ENCODE data around the gene NAV2. TPM values are rescaled to one million over a fixed set of nuclear protein-coding genes. Genes with fewer than 3 reads are reported as not detected.

Gene NAV2
- total RNA-seq, 1 donor from 2014 or later: 9.6 TPM

DNA sequence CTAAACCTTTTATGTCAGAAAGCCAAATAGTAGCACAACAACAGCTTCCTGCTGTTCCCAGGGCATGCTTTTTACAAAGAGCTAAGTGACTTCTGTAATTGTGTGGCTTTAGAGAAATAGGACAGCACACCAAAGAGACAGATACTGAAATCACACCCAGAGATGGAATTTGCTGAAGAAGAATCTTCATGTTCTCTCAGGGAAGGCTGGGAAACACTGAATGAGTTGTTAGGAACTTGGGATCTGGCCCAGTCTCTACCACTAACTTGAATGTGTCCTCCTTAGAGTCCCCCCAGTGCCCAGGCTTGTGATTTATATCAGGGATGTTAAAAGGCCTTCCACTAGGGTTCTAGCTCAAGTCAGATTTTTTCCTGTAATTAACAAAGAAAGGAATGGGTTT is 272.5 kb downstream of the NAV2 start:
- Mint-ChIP-seq H3K27me3 (ENCODE audit: insufficient read depth, low read depth) (no peaks in the 10 kb centered on the region), H3K4me3 (no peak overlapping the region), H3K9me3 (no peaks in the 10 kb centered on the region), H3K36me3 (peaks cover 3% of the 10 kb centered on the region), H3K4me1 (peaks cover 34% of the 10 kb centered on the region), H3K27ac (no peak overlapping the region)
- H4K20me1 ChIP-seq (ENCODE audit: low read depth): no peaks in the 10 kb centered on the region
- H3K4me1 ChIP-seq: peaks cover 29% of the 10 kb centered on the region
- no peaks in the 10 kb centered on the region for H3K79me2 ChIP-seq (ENCODE audit: low read depth)
- TF ChIP-seq EZH2 (IDR thresholded peaks at IDR 0.05) (no peak), EZH2phosphoT487 (IDR thresholded peaks at IDR 0.05) (no peak)
- TF ChIP-seq, protein P1, sequence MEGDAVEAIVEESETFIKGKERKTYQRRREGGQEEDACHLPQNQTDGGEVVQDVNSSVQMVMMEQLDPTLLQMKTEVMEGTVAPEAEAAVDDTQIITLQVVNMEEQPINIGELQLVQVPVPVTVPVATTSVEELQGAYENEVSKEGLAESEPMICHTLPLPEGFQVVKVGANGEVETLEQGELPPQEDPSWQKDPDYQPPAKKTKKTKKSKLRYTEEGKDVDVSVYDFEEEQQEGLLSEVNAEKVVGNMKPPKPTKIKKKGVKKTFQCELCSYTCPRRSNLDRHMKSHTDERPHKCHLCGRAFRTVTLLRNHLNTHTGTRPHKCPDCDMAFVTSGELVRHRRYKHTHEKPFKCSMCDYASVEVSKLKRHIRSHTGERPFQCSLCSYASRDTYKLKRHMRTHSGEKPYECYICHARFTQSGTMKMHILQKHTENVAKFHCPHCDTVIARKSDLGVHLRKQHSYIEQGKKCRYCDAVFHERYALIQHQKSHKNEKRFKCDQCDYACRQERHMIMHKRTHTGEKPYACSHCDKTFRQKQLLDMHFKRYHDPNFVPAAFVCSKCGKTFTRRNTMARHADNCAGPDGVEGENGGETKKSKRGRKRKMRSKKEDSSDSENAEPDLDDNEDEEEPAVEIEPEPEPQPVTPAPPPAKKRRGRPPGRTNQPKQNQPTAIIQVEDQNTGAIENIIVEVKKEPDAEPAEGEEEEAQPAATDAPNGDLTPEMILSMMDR (IDR thresholded peaks at IDR 0.05): no peak
- no peak overlapping the region for H3K4me2 ChIP-seq
- no peak for DNase-seq (ENCODE audit: low spot score)
- no peak overlapping the region for H3K4me3 ChIP-seq
- H3K27me3 ChIP-seq: no peaks in the 10 kb centered on the region
- H2AFZ ChIP-seq (replicated peaks): no peak overlapping the region
- H3K36me3 ChIP-seq: no peaks in the 10 kb centered on the region
- no peak overlapping the region for H3K9ac ChIP-seq
- H3F3A ChIP-seq (ENCODE audit: low read depth): peaks cover 14% of the 10 kb centered on the region
- no peaks in the 10 kb centered on the region for H3K9me3 ChIP-seq (ENCODE audit: low read depth)
- H3K27ac ChIP-seq: no peak overlapping the region

DNA sequence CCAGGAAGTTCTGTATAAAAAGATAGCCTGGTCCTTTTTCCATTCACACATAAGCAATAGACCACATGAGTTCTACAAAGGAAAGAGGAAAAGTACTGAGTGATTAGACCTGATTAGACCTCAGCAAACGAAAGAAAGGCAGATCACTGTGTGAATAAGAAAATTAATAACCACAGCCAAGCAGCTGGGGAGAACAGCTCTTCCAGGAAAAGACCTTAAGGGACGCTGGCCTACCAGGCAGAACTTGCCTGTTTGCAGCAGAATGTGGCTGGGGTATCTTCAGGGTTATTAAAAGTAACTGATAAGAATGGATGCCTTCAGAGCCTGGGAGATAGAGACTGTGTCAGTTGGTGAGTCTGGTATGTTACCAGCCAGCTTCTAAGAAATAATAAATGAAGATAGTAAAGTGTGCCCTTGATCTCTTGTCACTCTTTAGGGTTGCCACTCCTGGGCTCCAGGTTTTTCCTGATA is 274.7 kb downstream of the NAV2 start:
- Histone ChIP-seq H3K4me1 (peaks cover 29% of the 10 kb centered on the region), H3K9ac (no peak overlapping the region), H3K36me3 (no peaks in the 10 kb centered on the region), H3F3A (ENCODE audit: low read depth) (peaks cover 14% of the 10 kb centered on the region), H3K27ac (no peak overlapping the region), H3K4me3 (no peak overlapping the region), H4K20me1 (ENCODE audit: low read depth) (no peaks in the 10 kb centered on the region), H2AFZ (replicated peaks) (no peak overlapping the region), H3K27me3 (no peaks in the 10 kb centered on the region), H3K4me2 (no peak overlapping the region), H3K9me3 (ENCODE audit: low read depth) (no peaks in the 10 kb centered on the region), H3K79me2 (ENCODE audit: low read depth) (no peaks in the 10 kb centered on the region)
- no peaks in the 10 kb centered on the region for H3K9me3 Mint-ChIP-seq
- H3K36me3 Mint-ChIP-seq: peaks cover 5% of the 10 kb centered on the region
- H3K4me3 Mint-ChIP-seq: no peak overlapping the region
- no peaks in the 10 kb centered on the region for H3K27me3 Mint-ChIP-seq (ENCODE audit: insufficient read depth, low read depth)
- no peak for DNase-seq (ENCODE audit: low spot score)
- H3K27ac Mint-ChIP-seq: no peak overlapping the region
- TF ChIP-seq EZH2phosphoT487 (IDR thresholded peaks at IDR 0.05): no peak
- H3K4me1 Mint-ChIP-seq: peaks cover 34% of the 10 kb centered on the region

DNA sequence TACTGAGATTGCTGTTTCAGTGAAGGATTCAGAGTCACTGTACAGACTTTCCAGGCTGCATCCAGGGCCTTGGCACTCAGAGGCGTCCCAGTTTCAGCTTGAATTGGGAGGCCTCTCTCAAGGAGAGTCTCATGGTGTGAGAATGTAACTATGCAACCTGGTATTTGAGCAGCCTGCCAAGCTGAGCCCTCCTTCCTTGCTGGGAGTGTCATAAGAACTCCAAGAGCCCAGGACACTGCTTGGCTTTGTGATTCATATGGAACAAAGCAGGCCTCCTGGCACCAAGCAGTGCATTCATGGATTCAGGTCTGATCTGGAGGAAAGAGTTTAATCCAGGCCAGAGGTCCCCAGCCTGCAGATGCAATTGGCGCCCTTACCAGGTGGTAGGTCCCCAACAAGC is 276.0 kb downstream of the NAV2 start:
- Mint-ChIP-seq H3K4me1 (peaks cover 34% of the 10 kb centered on the region), H3K27ac (no peak overlapping the region), H3K9me3 (no peaks in the 10 kb centered on the region), H3K36me3 (peaks cover 14% of the 10 kb centered on the region), H3K4me3 (no peak overlapping the region), H3K27me3 (ENCODE audit: insufficient read depth, low read depth) (no peaks in the 10 kb centered on the region)
- Histone ChIP-seq H4K20me1 (ENCODE audit: low read depth) (no peaks in the 10 kb centered on the region), H3K79me2 (ENCODE audit: low read depth) (no peaks in the 10 kb centered on the region), H3K9ac (no peak overlapping the region), H3K27ac (no peak overlapping the region), H3K27me3 (no peaks in the 10 kb centered on the region), H2AFZ (replicated peaks) (no peak overlapping the region), H3K4me2 (peak overlapping the region; percentile 18), H3K36me3 (no peaks in the 10 kb centered on the region), H3F3A (ENCODE audit: low read depth) (peaks cover 14% of the 10 kb centered on the region), H3K4me3 (no peak overlapping the region), H3K9me3 (ENCODE audit: low read depth) (no peaks in the 10 kb centered on the region), H3K4me1 (peaks cover 29% of the 10 kb centered on the region)
- DNase-seq (ENCODE audit: low spot score): peak; percentile 64
- TF ChIP-seq EZH2 (IDR thresholded peaks at IDR 0.05): no peak
- no peak for TF ChIP-seq EZH2phosphoT487 (IDR thresholded peaks at IDR 0.05)
- TF ChIP-seq, protein P1 (IDR thresholded peaks at IDR 0.05): no peak

DNA sequence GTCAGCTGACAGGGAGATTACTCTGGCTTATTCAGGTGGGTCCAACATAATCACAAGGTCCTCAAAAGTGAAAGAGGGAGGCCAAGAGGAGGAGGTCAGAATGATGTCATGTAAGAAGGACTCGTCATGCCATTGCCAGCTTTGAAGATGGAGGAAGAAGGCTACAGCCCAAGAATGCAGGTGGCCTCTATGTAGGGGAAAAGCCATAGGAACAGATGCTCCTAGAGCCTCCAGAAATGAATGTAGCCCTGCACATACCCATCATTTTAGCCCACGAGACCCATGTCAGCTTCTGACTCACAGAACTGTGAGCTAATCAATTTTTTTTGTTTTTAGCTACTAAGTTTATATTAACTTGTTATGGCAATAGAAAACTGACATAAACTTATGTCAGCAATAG is 276.6 kb downstream of the NAV2 start:
- H3K27me3 ChIP-seq: no peaks in the 10 kb centered on the region
- peak overlapping the region; percentile 18 for H3K4me2 ChIP-seq
- no peak overlapping the region for H2AFZ ChIP-seq (replicated peaks)
- Mint-ChIP-seq H3K4me1 (peaks cover 34% of the 10 kb centered on the region), H3K36me3 (peaks cover 15% of the 10 kb centered on the region), H3K9me3 (no peaks in the 10 kb centered on the region), H3K27ac (no peak overlapping the region), H3K27me3 (ENCODE audit: insufficient read depth, low read depth) (no peaks in the 10 kb centered on the region), H3K4me3 (no peak overlapping the region)
- H3K9me3 ChIP-seq (ENCODE audit: low read depth): no peaks in the 10 kb centered on the region
- H3K79me2 ChIP-seq (ENCODE audit: low read depth): no peaks in the 10 kb centered on the region
- H3K27ac ChIP-seq: no peak overlapping the region
- TF ChIP-seq EZH2phosphoT487 (IDR thresholded peaks at IDR 0.05) (no peak), EZH2 (IDR thresholded peaks at IDR 0.05) (no peak)
- TF ChIP-seq, protein P1 (IDR thresholded peaks at IDR 0.05): no peak
- H3K9ac ChIP-seq: no peak overlapping the region
- no peaks in the 10 kb centered on the region for H3K36me3 ChIP-seq
- no peak overlapping the region for H3K4me3 ChIP-seq
- no peaks in the 10 kb centered on the region for H4K20me1 ChIP-seq (ENCODE audit: low read depth)
- peaks cover 29% of the 10 kb centered on the region for H3K4me1 ChIP-seq
- peaks cover 14% of the 10 kb centered on the region for H3F3A ChIP-seq (ENCODE audit: low read depth)
- no peak for DNase-seq (ENCODE audit: low spot score)

All from neural progenitor cell (in vitro differentiated cells).